GM21619 (cell line): ENCODE data around the gene FAM163B.
"Not testable (repeated sequence)": the region's sequence is repeated elsewhere in the genome, so short reads cannot be mapped to it uniquely, and the experiment has no call there.

Source experiments
- ATAC-seq: cut with Tn5 transposase; IDR thresholded peaks from one replicate; pipeline ENCODE4 v1.9.1; 2021; ENCODE audit not compliant: unreplicated experiment

Gene FAM163B

DNA sequence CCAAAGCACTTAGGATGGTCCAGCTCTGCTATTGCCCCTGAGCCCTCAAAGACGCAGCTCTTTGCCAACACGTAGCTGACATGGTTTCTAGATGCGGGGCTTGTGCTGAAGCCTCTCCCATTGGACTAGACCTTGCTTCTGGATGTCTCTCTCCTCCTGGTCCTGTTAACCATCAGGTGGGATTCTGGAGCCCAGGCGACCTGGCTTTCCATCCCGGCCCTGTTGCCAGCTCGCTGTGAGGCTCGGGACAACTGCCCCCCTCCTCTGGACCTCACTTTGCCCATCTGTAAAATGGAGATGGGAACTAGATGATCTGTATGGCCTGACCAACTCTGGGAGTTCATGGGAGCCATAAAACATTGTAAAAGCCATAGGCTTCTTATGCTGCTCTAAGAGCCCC is 31.0 kb upstream of the FAM163B start:
- ATAC-seq, result no peak

DNA sequence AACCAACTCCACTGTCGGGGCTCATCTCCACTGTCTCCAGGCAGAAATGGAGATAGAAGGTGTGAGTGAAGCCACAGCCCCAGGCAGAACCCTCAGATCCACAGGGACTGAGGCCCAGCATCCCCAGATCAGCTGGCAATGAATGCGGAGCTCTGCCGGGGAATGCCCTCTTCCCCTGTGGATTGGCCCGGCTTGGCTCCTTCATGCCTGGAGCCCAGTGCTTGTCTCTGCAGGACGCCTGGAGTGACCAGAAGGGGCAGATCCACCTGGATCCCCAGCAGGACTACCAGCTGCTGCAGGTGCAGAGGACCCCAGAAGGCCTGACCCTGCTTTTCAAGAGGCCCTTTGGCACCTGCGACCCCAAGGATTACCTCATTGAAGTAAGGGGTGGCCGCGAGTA is 30.4 kb upstream of the FAM163B start:
- no peak for ATAC-seq

DNA sequence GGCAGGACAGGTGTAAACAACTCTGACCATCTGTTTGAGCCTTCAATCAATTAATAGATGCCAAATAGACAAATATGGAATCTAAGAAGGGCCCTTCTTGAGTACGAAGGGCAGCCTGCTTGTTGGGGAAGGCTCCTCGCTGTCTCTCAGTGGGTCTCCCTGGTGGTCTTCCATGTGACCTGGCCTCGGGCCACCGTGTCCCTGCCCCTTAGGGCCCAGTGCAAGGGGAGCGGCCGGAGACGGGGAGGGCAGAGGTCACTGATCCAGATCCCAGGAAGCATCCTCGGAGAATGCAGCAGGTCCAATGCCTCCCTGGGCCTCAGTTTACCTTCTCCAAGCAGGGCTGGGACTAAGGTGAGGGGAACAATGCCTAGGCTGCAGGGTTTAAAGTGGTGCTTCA is 29.5 kb upstream of the FAM163B start:
- no peak for ATAC-seq

DNA sequence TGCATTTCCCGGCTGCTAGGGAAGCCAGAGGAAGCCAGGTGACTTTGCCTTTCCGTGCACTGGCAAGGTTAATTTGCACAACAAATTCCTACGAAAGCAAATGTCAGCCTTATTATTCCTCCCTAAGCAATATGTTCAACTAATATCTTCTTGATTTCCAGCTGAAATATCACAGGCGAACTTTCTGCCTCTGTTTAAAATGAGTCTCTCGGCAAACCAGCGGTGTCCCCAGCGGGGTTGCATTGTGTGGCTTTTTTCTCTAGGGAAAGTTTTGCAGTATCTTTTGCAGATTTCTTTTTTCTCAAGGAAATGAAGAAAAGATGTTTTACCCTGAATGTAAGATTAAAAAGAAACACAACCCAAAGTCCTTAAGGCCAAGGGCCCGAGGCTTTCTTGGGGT is 28.9 kb upstream of the FAM163B start:
- no peak for ATAC-seq

DNA sequence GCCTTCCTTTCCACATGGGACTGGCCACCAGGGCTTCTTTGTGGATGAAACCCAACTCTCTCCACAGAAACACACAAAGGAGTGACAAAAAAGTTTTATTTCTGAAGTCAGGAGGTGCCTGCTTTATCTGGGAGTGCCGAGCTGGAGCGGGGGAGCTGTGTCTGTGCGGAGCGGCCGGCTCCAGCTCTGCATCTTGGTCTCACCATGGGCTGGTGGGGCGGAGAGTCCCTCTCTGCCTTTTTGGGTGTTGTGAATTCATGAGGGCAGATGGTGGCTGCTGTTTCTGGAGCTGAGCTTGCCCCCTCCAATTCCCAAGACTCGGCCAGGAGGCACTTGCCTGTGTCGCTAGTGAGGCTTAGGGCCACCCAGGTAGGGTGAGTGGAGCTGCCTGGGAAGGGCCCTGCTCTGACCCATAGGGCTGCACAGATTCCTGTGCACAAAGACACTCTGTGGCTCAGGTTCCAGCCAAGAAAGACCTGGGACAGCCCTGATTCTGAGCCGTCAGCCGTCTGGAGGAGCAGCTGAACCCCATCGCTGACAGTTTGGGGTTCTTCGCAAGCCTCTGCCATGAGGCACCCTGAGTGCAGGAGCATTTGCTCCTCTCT is 28.4 kb upstream of the FAM163B start:
- no peak for ATAC-seq

DNA sequence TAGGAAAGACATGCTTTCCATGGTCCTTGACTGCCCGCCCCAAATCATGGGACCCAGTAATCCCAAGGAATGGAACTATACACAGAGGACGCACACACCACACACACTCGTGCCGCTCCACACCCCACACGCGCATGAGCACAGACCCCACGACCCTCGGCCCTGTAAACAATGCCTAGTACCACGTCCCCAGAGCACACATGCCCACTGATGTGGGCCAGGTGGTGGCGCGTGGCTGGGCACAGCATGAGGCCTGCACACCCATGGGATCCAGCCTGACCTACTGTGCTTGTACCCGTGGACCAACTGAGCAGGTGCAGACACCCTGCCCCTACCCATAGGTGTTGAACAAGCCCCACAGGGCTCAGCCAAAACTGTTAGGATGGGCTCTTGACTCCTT is 27.7 kb upstream of the FAM163B start:
- no peak for ATAC-seq

DNA sequence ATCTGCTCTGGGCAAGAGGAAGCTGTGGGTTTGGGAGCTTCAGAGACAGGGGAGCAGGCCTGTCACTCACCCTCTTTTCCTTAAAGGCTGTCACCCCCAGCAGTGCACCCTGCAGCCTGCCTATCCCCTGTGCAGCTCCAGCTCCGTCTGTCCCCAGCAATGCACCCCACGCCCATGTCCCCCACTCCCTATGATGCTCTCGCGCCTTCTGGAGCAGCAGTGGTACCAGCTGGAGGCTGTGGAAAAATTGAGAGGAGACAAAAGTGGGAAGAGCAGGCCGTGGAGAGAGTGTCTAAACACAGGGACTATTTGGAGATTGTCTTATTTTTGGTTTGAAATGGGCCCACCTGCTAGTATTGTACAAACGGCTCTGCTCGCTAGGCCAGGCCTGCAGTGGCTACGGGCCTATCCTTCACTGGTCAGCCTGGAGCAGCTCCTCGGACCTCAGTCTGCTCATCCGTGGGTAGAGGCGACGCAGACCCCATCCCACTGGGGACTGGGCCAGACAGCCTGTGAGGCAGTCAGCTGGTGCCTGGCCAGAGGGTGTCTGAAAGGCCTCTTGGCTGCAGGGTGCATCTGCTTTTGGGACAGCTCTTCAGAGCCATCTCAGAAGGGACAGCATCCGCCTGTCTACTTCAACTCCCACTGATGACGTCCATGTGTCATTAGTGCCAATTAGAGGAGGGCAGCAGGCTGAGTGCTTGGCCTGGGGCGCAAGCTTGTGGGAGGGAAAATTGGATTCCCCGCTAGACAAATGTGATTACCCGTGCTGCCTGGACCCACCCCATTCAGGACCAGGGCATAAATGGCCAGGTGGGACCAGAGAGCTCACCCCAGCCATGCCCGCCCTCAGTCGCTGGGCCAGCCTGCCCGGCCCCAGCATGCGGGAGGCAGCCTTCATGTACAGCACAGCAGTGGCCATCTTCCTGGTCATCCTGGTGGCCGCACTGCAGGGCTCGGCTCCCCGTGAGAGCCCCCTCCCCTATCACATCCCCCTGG is 26.6 kb upstream of the FAM163B start, which contains the start of gene DBH:
Gene DBH (plus strand): TSS at position 831 of the 999 bp plus-strand sequence. CDS start 9 bp downstream, at position 840.
- ATAC-seq, result no peak

DNA sequence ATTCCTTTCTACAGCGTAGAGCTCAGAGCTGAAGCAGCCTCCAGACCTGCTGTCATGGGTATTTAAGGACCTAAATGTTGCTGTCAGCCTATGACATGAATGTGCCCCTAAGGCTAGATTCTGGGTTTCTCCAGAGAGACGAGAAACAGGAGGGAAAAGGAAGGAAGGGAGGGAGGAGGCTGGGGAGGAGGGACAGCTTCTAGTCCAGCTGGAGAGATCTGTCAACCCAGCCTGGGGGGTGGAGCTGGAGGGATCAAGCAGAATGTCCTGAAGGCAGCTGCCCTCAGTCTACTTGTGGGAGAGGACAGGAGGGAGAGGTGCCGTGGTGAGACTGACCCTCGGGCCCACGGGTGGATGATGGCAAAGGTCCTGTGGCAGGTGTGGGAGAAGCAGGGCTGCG is 25.9 kb upstream of the FAM163B start:
- ATAC-seq, result no peak

DNA sequence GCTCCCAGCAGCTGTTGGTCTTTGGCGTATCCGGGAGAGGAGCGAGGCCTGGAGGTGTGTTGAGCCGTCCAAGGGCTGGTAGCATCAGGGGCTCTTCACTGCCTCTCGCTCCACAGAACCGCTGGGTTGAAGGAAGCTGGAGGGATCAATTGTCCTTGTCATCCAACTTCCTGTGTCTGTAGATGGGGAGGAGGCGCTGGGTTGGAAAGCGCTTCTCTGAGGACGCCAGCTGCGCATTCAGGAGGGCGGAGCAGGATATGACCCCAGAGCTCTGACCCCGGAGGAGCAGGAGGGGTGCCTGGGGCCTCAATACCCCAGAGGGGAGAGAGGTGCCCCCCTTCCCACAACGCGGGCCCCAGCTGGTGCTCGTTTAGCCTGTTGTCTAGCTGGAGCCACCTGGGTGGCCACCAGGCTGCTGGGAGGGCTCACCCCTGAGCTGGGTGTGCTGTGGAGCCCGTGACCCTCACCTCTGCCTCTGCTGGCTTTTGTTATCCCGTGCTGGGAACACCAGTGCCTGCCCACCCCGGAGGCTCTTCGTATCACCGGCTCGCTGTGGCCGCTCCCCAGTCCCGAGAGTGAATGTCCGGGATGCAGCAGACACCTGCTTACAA is 25.0 kb upstream of the FAM163B start:
- ATAC-seq, result no peak

DNA sequence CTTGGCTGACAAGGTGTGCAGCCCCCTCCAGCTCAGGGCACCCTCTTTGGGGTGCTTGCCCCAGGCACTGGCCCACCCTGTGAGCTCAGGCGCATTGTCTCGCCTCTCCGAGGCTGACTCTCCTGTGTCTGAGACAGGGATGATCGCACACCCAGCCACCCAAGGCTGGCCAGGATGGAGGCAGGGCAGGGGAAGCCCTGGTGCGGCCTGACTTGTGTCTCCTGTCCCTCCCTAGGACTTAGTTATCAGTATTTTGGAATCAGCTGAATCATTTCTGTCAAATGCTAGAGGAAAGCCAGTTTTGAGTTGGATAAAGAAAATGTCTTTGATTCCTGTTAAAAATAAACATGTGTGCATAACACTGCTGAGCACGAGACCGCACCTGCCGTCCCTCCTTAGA is 24.5 kb upstream of the FAM163B start:
- no peak for ATAC-seq

DNA sequence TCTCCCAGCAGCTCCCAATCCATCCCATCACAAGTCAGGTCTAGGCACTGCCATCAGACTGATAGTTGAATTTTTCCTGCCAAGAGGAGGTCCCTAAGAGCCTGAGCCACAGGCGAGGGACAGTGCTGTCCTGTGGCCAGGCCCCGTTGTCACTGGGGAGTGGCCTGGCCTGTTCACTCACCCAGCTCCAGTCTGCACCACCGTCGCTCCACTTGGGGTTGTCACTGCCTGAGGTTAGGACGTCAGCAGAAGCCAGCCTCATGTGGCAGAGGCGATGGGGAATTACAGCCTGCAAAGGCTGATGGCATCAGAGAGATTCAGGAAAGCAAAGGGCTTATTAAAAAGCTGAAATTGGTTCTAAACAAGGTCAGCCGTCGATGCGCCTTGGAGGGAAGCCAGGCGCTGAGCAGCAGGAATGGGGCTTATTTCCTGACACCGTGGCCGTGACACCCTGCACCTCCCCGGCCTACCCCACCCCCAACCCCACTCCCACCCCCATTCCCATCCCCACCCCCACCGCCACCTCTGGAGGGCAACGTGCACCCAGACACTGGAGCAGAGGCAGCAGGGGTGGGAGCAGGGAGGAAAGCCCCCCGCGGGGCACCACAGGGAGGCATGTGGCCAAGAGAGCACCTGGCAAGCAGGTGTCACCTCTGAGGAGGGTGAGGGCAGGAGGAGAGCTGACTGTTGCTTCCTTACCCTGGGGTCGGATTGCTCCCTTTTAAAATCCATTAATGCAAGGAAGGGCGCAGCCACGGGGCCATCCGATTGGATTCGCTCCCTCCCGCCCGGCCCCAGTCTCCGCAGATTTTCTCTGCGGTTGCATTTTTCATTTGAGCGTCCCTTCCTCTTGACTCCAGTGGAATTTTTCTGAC is 23.9 kb upstream of the FAM163B start:
- no peak for ATAC-seq

DNA sequence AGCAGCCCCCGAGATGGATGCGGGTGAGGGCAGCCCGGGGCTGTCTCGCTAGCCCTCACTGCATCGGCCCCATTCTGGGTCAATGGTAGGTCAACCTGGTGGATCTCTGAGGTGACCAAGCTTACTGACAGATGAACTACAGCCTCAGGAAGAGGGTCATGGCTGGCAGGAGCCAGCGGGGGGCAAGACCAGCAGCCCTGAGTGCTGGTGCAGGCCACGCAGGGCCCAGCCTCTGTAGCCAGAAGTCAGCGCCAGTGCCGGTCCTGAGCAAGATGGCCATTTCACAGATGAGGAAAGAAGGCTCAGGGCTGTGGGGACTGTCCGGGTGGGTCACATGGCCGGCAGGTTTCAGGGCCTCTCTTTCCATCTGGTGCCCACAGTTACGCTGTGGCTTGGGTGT is 21.9 kb upstream of the FAM163B start:
- ATAC-seq, result no peak

DNA sequence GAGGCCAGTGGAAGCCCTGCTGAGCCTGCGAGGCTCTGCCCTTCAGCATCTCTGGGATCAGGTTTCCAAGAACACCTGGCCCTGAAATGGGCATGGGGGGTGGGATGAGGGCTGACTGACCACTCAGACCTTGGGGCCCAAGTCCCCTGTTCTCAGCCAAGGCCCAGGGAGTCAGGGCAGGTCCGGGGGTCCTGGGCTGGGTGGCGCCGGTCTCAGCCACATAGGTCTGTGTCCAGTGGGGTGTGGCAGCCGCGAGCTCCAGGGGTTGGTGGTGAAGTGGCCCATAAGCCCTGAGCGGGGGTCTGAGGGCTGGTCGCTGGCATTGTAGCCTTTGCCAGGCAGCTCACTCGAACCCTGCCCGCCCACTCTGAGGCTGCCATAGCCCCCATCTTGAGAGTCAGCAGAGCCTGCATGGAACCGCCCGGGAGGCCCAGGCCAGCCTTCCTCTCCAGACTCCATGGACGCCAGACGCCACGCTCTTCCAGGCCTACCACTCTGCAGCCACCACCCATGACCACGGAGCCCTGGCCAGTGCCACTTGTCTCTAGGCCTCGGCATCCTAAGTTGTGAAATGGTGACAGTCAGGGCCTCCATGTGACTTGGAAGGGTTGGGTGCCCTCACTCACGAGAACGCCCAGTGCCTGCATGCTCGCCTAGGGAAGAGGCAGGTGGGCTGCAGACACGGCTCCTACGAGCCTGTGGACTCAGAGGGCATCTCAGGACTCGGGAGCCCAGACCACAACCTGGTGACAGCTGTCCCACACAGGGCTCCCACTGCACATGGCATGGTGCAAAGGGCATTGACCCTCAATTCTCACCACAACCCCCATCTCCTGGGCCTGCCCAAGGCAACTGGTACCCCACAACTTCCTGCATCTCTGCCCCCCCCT is 20.3 kb upstream of the FAM163B start:
- no peak for ATAC-seq

DNA sequence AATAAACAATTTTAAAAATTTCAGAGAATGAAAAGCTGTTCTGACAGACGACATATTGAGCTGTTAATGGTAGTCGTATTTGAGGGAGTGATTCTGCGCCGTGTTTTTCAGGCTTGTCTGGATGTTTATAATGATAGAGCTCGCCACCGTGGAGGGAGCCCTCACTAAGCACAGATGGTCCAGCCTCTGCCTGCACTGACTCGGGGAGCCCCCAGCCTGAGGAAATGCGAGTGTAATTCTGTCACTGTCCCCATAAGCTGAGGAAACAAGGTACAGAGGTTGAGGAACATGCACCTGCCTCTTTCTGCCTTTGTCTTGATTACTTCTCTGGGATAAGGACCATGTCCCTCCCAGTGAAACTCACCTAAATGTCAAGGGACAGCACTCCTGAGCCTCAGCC is 19.6 kb upstream of the FAM163B start:
- no peak for ATAC-seq

DNA sequence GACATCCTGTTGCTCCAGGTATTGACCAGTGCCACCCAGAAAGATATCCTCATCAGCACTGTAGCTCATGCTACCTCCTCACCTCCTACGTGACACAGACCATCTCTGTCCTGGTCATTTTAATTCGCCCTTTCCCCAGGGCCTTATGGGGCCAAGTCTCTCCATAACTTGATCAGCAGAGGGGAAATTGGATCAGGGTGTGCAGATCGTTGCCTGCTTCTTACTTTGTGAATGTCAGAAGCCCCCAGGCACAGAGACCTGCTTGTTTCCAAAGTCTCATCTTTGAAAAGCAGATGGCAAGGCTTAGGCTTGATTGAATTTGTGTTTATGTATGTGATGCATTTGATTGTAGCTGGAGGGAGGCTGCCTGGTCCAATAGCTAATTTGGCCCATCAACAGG is 18.2 kb upstream of the FAM163B start:
- no peak for ATAC-seq

DNA sequence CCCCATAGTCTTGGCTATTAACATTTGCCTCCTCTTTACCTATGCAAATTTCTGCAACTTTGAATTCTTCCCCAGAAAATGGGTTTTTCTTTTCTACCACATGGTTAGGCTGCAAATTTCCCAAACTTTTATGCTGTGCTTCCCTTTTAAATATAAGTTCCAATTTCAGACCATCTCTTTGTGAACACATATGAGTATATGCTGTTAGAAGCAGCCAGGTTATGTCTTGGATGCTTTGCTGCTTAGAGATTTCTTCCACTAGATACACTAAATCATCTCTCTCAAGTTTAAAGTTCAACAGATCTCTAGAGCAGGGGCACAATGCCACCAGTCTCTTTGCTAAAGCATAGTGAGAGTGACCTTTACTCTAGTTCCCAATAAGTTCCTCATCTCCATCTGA is 16.8 kb upstream of the FAM163B start:
- not testable (repeated sequence) for ATAC-seq

DNA sequence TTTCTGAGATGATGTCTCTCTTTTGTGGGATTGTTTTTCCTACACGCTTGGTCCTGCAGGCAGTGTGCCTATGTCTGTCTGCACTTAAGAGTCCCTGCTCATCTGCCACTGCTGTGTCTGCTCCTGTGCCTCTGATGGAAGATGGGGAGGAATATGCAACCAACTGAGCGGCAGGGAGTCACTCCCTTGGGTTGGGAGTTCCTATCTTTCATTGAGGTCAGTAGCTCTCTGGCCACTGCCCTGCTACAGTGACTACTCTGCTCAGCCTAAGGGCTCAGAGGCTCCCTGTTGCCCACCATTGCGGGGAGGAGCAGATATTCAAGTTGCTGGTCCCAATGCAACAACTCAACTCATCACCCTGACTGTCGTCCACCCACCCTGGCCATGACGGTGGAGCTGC is 13.4 kb upstream of the FAM163B start:
- no peak for ATAC-seq

DNA sequence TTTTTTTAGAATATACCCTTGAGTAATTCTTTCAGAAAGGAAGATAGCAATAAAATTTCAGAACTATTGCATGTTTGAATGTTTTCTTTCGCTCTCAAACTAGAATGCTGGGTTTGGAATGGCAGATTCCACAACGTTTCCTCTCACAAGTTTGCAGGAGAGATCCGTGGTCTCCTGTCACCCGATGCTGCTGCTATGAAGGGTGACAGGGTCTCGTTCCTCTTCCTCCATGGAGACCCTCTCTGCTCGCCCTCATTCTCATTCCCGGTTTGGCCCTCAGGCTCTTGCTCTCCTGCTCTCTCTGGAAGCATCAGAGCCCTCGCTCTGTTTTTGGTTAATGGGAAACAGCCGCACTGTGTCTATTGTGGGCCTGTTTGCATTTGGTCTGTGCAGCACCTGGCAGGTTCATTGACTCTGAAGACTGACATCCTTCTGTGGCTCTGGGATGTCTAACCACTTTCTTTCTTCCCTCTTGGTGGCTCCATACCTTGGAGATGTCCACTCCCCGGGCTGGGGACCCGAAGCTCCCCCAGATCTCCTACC is 12.6 kb upstream of the FAM163B start:
- no peak for ATAC-seq

DNA sequence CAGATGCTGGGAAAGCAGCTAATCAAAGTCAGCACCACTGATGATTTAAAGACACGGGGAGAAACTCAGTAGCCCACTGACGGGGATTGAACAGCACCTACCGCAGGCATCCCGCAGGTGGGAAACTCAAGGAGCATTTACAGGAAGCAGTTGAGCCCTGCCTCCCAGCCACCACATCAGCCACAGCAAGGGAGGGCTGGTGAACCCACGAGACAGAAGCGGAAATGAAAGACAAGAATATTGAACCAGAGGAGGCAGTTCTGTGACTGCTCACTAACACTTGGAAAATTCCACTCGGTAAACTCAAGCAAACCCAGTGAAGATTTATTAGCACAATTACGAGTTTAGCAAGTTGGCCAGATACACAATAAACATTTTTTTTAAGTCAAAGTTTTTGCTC is 10.6 kb upstream of the FAM163B start:
- ATAC-seq, result no peak

DNA sequence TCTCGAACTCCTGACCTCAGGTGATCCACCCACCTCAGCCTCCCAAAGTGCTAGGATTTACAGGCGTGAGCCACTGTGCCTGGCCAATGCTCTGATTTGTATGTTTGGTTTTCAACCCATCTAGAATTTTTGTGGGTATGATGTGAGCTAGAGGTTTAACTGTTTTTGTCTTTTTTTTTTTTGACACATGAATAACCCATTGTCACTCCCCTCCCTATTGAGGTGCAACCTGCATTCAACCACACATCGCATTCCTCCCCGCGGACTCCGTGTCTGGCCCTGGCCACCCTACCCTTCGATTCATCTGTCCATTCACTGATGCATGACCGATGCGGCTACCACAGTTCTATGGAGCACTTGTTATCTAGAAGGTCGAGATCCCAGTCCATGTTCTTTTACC is 9.5 kb upstream of the FAM163B start:
- ATAC-seq, result no peak
